ENCODE data around the gene A2ML1.

DNA sequence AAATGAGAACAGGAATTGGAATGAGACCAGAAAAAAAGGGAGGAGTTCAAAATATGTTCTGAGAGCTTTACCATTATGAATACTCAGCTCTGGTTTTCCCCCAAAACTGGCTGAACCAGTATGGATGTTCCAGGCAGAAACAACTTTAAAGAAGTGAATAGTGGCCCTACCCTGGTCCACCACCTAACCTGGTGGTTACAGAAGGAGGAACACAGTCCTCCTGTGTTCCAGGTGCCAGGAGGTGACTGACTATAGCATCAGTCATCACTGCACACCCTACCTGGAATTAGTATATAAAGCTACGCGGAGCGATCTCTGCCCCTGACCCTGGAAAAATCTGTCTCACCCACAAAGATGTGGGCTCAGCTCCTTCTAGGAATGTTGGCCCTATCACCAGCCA is at the start of gene A2ML1:
- TF ChIP-seq, protein P1, sequence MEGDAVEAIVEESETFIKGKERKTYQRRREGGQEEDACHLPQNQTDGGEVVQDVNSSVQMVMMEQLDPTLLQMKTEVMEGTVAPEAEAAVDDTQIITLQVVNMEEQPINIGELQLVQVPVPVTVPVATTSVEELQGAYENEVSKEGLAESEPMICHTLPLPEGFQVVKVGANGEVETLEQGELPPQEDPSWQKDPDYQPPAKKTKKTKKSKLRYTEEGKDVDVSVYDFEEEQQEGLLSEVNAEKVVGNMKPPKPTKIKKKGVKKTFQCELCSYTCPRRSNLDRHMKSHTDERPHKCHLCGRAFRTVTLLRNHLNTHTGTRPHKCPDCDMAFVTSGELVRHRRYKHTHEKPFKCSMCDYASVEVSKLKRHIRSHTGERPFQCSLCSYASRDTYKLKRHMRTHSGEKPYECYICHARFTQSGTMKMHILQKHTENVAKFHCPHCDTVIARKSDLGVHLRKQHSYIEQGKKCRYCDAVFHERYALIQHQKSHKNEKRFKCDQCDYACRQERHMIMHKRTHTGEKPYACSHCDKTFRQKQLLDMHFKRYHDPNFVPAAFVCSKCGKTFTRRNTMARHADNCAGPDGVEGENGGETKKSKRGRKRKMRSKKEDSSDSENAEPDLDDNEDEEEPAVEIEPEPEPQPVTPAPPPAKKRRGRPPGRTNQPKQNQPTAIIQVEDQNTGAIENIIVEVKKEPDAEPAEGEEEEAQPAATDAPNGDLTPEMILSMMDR (conservative IDR thresholded peaks at IDR 0.05; ENCODE audit: low read depth, low read length) = no peak
- TF ChIP-seq EZH2 (IDR thresholded peaks at IDR 0.05; ENCODE audit: borderline replicate concordance, low read depth, low read length, poor library complexity, severe bottlenecking) = no peak
